OCI-LY7 (cell line): ENCODE results near the gene PRKN. TPM values are rescaled to one million over a fixed set of nuclear protein-coding genes. Genes with fewer than 3 reads are reported as not detected.

ENCODE experiments used
- BruUV-seq: library from RNA; stranded (reverse); fragments of 400-500 nt; replicated peaks from 2 replicates; lab custom pipeline; 2021; lab: Mats Ljungman, UMichigan
- CTCF ChIA-PET: fragments of 300-600 bp; sonication (Branson Sonifier 250); formaldehyde crosslinking; loops from one replicate; lab custom pipeline; 2022; ENCODE audit warnings: antibody characterized with exemption; ENCODE audit not compliant: unreplicated experiment; lab: Charles Lee
- POLR2A ChIA-PET: fragments of 300-600 bp; sonication (Branson Sonifier 250); formaldehyde crosslinking; loops from one replicate; lab custom pipeline; 2022; ENCODE audit warnings: antibody characterized with exemption; lab: Charles Lee
- DNase-seq: peaks from one replicate; pipeline ENCODE4 v3.0.0-alpha.2; 2015; ENCODE audit warnings: low spot score
- H2AFZ ChIP-seq: fragments of 200-600 bp; sonication (generic), shearing (Covaris generic); 2 replicates; pipeline ENCODE4 v1.6.1; 2014; ENCODE audit warnings: mild to moderate bottlenecking, antibody characterized with exemption, low read length, moderate library complexity
- H3K27ac ChIP-seq: fragments of 200-600 bp; sonication (generic); 2 replicates; pipeline ENCODE4 v1.5.1; 2014; ENCODE audit warnings: mixed run types, low read depth, mild to moderate bottlenecking, moderate library complexity, low read length, inconsistent platforms; ENCODE audit not compliant: poor library complexity, severe bottlenecking
- H3K36me3 ChIP-seq: fragments of 200-600 bp; sonication (generic); 2 replicates; pipeline ENCODE4 v1.6.1; 2014; ENCODE audit warnings: mild to moderate bottlenecking, antibody characterized with exemption, low read length, moderate library complexity, mixed read lengths; ENCODE audit not compliant: insufficient read depth
- H3K4me1 ChIP-seq: fragments of 200-600 bp; sonication (generic); 2 replicates; pipeline ENCODE4 v1.5.1; 2014; ENCODE audit warnings: mild to moderate bottlenecking, low read length; ENCODE audit not compliant: insufficient read depth, poor library complexity, severe bottlenecking
- H3K4me2 ChIP-seq: fragments of 200-600 bp; sonication (generic); 2 replicates; pipeline ENCODE4 v1.6.1; 2014; ENCODE audit warnings: mild to moderate bottlenecking, low read length
- H3K4me3 ChIP-seq: fragments of 200-600 bp; sonication (generic); 2 replicates; pipeline ENCODE4 v1.5.1; 2014; ENCODE audit warnings: mild to moderate bottlenecking, low read depth, low read length; ENCODE audit not compliant: poor library complexity, severe bottlenecking
- H3K79me2 ChIP-seq: fragments of 200-600 bp; sonication (generic); 2 replicates; pipeline ENCODE4 v1.6.1; 2016; ENCODE audit warnings: low read depth, mild to moderate bottlenecking, low read length, moderate library complexity, mixed read lengths; ENCODE audit not compliant: insufficient read depth
- H3K9me2 ChIP-seq: fragments of 200-600 bp; sonication (generic); 2 replicates; pipeline ENCODE4 v1.6.1; 2016; ENCODE audit warnings: mild to moderate bottlenecking, low read length, mixed read lengths; ENCODE audit not compliant: insufficient read depth
- H3K9me3 ChIP-seq: fragments of 200-600 bp; sonication (generic); 2 replicates; pipeline ENCODE4 v1.6.1; 2014; ENCODE audit warnings: mild to moderate bottlenecking, mixed run types, low read length, mixed read lengths
- H4K20me1 ChIP-seq: fragments of 200-600 bp; sonication (generic); 2 replicates; pipeline ENCODE4 v1.6.1; 2014; ENCODE audit warnings: mild to moderate bottlenecking, antibody characterized with exemption, low read length, moderate library complexity, mixed read lengths; ENCODE audit not compliant: insufficient read depth
- CTCF ChIP-seq: fragments of 200-600 bp; sonication (generic); conservative IDR thresholded peaks from 2 replicates; pipeline ENCODE4 v1.5.1; 2014; ENCODE audit warnings: mild to moderate bottlenecking, antibody characterized with exemption, low read length, moderate library complexity, mixed read lengths
- EZH2phosphoT487 ChIP-seq: fragments of 200-600 bp; sonication (generic); IDR thresholded peaks from 2 replicates; pipeline ENCODE4 v1.6.1; 2018; ENCODE audit warnings: low read depth, borderline replicate concordance, mild to moderate bottlenecking, mixed run types, antibody characterized with exemption, low read length, moderate library complexity, mixed read lengths
- intact Hi-C: fragments of 100-400 bp; cut with micrococcal nuclease; formaldehyde crosslinking; loops from one replicate; pipeline ENCODE4 v1.10.0; 2022; ENCODE audit not compliant: unreplicated experiment
- total RNA-seq, 2 experiments: library from RNA; depleted of rRNA in 1 of 2; stranded (reverse); fragments of >200 nt in 1 of 2; shearing (Covaris generic) in 1 of 2; gene quantifications; 2 replicates each; pipeline ENCODE4 v1.2.3, GENCODE V29; 2014 to 2022

Gene PRKN
- total RNA-seq, 2 experiments from 2014 or later: 1.3 to 2.0 TPM

- H3K79me2 ChIP-seq: no peaks in the 10 kb centered on the region
- no peak overlapping the region for H3K4me3 ChIP-seq
- no TSS peak for BruUV-seq
- H4K20me1 ChIP-seq: no peaks in the 10 kb centered on the region
- H3K9me2 ChIP-seq: no peaks in the 10 kb centered on the region
- CTCF ChIA-PET: no interaction called here
- intact Hi-C loops: no loop called here
- no peak overlapping the region for H2AFZ ChIP-seq
- H3K27ac ChIP-seq: no peak overlapping the region
- no peaks in the 10 kb centered on the region for H3K4me1 ChIP-seq
- H3K9me3 ChIP-seq: no peaks in the 10 kb centered on the region
- POLR2A ChIA-PET: no interaction called here
- TF ChIP-seq EZH2phosphoT487 (no peak), CTCF (no peak)
- DNase-seq: no peak
- no peak overlapping the region for H3K4me2 ChIP-seq
- no peaks in the 10 kb centered on the region for H3K36me3 ChIP-seq
Observed at GRCh38 chr6:161961046-161961445, 766.5 kb downstream of the PRKN start.

- Histone ChIP-seq H3K4me3 (no peak overlapping the region), H3K27ac (no peak overlapping the region), H4K20me1 (no peaks in the 10 kb centered on the region), H3K36me3 (no peaks in the 10 kb centered on the region), H2AFZ (no peak overlapping the region), H3K4me1 (no peaks in the 10 kb centered on the region), H3K9me2 (no peaks in the 10 kb centered on the region), H3K4me2 (no peak overlapping the region), H3K79me2 (no peaks in the 10 kb centered on the region), H3K9me3 (no peaks in the 10 kb centered on the region)
- intact Hi-C loops: no loop called here
- no peak for DNase-seq
- CTCF ChIA-PET: no interaction called here
- no TSS peak for BruUV-seq
- POLR2A ChIA-PET: no interaction called here
- TF ChIP-seq CTCF (no peak), EZH2phosphoT487 (no peak)
Observed at GRCh38 chr6:161959072-161959471, 768.5 kb downstream of the PRKN start.

- Histone ChIP-seq H3K36me3 (no peaks in the 10 kb centered on the region), H3K79me2 (no peaks in the 10 kb centered on the region), H2AFZ (no peak overlapping the region), H3K4me2 (no peak overlapping the region), H3K4me3 (no peak overlapping the region), H4K20me1 (no peaks in the 10 kb centered on the region), H3K4me1 (no peaks in the 10 kb centered on the region), H3K9me3 (no peaks in the 10 kb centered on the region), H3K27ac (no peak overlapping the region), H3K9me2 (no peaks in the 10 kb centered on the region)
- DNase-seq: no peak
- intact Hi-C loops: no loop called here
- no TSS peak for BruUV-seq
- no peak for TF ChIP-seq EZH2phosphoT487
- no peak for TF ChIP-seq CTCF
- CTCF ChIA-PET: no interaction called here
- POLR2A ChIA-PET: no interaction called here
Observed at GRCh38 chr6:161956082-161956481, 771.5 kb downstream of the PRKN start.
